GM12801 (cell line): Measurements from ENCODE around the gene SMC3.

ENCODE experiments used
- TF ChIP-seq, protein P1 (sequence below): IDR thresholded peaks from one replicate; pipeline ENCODE4 v1.5.1; 2011; ENCODE audit warnings: control low read depth; ENCODE audit not compliant: insufficient read length; ENCODE audit errors: extremely low read depth

Gene SMC3

DNA sequence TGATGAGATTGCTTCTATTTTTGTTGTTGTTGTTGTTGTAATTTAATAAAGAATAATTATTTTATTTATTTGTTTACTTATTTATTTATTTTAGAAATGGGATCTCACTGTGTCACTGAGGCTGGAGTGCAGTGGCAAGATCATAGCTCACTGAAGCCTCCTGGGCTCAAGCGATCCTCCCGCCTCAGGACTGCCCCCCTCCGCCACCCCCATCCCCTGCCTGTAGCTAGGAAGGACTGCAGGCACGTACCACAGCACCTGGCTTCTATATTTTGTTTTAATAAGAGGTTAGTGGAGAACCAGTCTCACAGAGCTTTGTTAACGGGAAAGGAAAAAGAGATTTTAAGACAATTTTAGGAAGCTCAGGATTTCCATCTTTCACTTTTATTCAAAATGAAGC lies 19.5 kb upstream of the SMC3 start:
- TF ChIP-seq, protein P1, sequence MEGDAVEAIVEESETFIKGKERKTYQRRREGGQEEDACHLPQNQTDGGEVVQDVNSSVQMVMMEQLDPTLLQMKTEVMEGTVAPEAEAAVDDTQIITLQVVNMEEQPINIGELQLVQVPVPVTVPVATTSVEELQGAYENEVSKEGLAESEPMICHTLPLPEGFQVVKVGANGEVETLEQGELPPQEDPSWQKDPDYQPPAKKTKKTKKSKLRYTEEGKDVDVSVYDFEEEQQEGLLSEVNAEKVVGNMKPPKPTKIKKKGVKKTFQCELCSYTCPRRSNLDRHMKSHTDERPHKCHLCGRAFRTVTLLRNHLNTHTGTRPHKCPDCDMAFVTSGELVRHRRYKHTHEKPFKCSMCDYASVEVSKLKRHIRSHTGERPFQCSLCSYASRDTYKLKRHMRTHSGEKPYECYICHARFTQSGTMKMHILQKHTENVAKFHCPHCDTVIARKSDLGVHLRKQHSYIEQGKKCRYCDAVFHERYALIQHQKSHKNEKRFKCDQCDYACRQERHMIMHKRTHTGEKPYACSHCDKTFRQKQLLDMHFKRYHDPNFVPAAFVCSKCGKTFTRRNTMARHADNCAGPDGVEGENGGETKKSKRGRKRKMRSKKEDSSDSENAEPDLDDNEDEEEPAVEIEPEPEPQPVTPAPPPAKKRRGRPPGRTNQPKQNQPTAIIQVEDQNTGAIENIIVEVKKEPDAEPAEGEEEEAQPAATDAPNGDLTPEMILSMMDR = no peak

DNA sequence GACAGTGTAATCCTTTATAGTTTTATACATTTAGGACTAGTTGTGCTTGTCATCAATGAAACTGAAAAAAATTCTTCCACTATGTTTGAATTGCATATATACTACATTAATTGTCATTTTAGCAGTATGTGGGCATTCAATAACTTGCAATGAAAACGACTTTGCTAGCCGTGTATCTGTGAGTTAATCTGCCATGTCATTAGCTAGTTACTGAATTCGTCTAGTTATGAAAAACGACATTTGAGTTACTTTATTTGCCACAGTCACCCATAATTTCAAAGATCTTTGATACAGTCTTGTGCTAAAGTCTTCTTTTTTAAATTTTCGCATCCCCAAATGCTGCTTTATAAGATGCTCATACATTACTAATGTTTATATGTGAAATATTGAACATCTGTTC lies 18.3 kb upstream of the SMC3 start:
- TF ChIP-seq, protein P1 = no peak

GRCh38 chr10:110553905-110554304 lies 13.6 kb upstream of the SMC3 start:
- TF ChIP-seq, protein P1 = no peak

DNA sequence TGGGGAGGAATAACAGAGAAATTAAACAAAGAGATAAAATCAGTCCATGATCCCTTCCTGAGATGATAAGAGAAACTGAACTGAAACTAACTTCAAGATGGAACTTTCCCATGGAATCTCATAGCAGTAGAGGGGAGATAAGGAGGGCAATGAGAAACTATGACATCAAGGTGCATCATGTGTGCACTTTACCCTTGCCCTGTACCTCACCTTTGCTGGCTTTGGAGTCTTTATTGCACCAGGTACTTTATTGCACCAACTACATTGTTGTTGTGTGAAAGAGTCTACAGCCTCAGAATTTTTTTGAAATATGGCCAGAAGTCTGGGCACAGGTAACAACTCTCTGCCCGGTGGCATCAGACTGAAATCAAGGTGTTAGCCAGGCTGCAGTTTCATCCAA lies 11.2 kb upstream of the SMC3 start:
- TF ChIP-seq, protein P1 = no peak

- TF ChIP-seq, protein P1 = no peak
These were observed 10.4 kb upstream of the SMC3 start for GRCh38 chr10:110556969-110557601.

DNA sequence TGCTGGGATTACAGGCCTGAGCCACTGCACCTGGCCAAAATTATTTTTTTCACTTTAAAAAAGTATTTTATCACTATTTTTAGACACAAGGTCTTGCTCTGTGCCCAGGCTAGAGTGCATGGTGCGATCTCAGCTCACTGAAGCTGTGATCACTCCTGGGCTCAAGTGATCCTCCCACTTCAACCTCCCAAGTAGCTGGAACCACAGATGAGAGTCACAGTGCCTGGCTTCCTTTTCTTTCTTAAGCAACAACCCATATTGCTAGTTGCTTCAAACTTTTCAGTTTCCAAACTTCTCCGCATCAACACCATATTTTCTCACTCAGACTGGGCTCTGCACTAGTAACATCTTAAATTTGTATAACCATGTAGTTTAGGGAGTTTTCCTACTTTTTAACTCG lies 9.5 kb upstream of the SMC3 start:
- TF ChIP-seq, protein P1 = no peak

GRCh38 chr10:110560012-110560411 lies 7.5 kb upstream of the SMC3 start:
- TF ChIP-seq, protein P1 = no peak
